AG09309 (cell line): ENCODE results near the gene NDST1.

ENCODE experiments used
- DNase-seq: peaks from one replicate; pipeline ENCODE4 v3.0.0-alpha.2; 2010; ENCODE audit warnings: low read depth
- H3K4me3 ChIP-seq: 2 replicates; pipeline ENCODE4 v1.5.1; 2011; ENCODE audit warnings: mild to moderate bottlenecking, low read depth, low read length, moderate library complexity; ENCODE audit not compliant: control insufficient read depth
- CTCF ChIP-seq: IDR thresholded peaks from 2 replicates; pipeline ENCODE4 v1.5.1; 2011; ENCODE audit warnings: mild to moderate bottlenecking, low read depth, low read length, inconsistent platforms; ENCODE audit not compliant: insufficient read depth, control insufficient read depth; ENCODE audit errors: missing control alignments

The NDST1 gene

GRCh38 chr5:150505041-150505511, 2.9 kb upstream of the NDST1 start:
- no peak for DNase-seq
- H3K4me3 ChIP-seq: no peak overlapping the region
- no peak for TF ChIP-seq CTCF

GRCh38 chr5:150505816-150506215, 2.1 kb upstream of the NDST1 start:
- no peak for DNase-seq
- no peak for TF ChIP-seq CTCF

GRCh38 chr5:150506571-150507473, 1.1 kb upstream of the NDST1 start:
- no peak for DNase-seq
- no peak overlapping the region for H3K4me3 ChIP-seq
- TF ChIP-seq CTCF: no peak

More at GRCh38 chr5:150505816-150506215, 2.1 kb upstream of the NDST1 start:
- no peak overlapping the region for H3K4me3 ChIP-seq

GRCh38 chr5:150508277-150508640, 328 bp downstream of the NDST1 start:
- no peak for TF ChIP-seq CTCF
- no peak overlapping the region for H3K4me3 ChIP-seq
- DNase-seq: no peak

GRCh38 chr5:150508828-150509227, 897 bp downstream of the NDST1 start:
- no peak overlapping the region for H3K4me3 ChIP-seq
- no peak for TF ChIP-seq CTCF
- DNase-seq: no peak

GRCh38 chr5:150509992-150510391, 2.1 kb downstream of the NDST1 start:
- H3K4me3 ChIP-seq: no peak overlapping the region
- TF ChIP-seq CTCF: no peak
- no peak for DNase-seq
